GM19043 (cell line): ENCODE measurements around the gene IL1RAPL2.
"Not testable (repeated sequence)": the region's sequence is repeated elsewhere in the genome, so short reads cannot be mapped to it uniquely, and the experiment has no call there.

Experiments used
- ATAC-seq: cut with Tn5 transposase; IDR thresholded peaks from one replicate; pipeline ENCODE4 v1.9.1; 2021; ENCODE audit warnings: low read depth; ENCODE audit not compliant: unreplicated experiment

The IL1RAPL2 gene

DNA sequence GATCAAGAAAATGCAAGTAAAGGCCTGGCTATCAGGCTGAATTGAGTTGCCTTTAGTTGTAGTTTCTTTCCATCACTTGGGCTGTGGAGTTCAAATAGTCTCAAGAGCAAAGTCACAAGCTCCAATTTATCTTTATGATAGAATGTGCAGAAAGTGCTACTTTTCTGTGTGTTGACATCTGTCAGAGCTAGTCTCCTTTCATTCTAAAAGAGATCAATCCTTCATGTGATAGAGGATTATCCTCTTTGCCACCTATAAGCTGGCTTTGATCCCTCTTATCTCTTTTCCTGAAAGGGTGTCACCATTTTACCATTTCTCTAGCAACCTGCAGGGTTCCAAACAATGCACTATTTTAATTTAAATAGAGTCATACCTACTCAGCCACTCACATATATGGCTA, 429.5 kb downstream of the IL1RAPL2 start:
- ATAC-seq = no peak

DNA sequence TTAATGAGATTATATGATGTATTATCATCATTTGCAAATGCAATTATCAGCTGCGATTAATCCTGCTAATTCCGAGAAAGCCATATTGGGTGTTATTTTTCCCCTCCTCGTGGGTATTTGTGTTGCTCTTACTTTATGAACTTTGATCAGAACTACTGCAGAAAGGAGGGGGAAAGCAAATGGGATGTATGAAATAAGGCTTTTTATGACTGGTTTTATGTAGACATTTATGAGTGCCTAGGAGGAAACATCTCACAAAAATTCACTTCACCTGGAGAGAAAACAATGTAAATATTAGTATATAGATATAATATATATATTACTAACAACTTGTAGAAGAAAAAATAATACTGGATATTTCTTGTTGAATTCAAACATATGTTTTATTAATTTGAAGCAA, 440.1 kb downstream of the IL1RAPL2 start:
- no peak for ATAC-seq

DNA sequence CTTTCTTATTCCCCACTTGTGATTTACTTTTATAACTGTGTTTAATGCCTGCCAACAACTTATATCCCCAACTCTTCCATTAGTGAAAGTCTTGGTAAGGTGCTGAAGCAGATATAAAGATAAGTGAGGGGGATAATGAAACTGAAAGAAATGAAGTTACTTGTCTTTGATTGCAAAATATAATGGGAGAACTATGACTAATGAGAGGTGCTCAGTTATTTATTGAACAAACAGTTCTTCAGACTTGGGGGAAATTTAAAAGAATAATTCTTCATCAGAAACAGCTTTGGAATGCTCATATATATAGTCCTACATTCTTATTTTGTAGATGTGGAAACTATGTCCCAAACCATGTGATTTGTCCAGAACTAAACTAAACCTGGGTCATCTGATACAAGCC, 441.0 kb downstream of the IL1RAPL2 start:
- ATAC-seq = no peak

DNA sequence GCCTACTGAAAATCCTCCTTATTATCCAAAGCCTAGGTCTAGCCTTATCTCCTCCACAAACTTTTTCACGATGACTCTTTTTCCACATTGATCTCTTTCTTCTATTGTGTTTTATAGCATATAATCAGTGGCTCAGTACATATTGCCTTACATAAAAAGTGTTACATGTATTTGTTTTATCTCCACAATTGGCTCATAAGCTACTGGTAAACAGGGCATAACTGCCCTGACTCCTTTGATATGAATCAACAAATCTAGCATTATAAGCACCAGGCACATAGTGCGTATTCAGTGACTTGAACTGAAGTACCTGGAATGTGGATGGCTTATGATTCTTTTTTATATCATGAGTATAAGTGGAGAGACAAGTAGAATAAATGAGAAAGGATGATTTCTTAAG, 447.7 kb downstream of the IL1RAPL2 start:
- no peak for ATAC-seq

DNA sequence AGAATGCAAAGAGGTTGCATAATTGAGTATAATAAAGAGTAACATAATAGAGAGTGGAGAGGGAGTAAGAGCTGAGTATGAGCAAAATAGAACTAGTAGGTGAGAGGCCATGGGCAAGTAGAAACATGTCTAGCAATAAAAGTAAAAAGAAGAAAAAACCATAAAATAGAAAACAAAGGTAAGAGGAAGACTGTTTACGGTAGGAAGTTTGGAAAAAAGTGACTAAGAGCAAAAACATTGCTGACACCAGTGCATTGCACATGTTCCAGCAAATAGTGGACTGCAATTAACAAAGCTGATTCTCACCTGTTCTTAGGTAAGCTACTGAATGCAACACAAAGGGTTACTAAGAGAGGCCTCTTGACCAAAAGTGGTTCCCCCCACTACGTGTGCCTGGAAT, 451.6 kb downstream of the IL1RAPL2 start:
- ATAC-seq = no peak

DNA sequence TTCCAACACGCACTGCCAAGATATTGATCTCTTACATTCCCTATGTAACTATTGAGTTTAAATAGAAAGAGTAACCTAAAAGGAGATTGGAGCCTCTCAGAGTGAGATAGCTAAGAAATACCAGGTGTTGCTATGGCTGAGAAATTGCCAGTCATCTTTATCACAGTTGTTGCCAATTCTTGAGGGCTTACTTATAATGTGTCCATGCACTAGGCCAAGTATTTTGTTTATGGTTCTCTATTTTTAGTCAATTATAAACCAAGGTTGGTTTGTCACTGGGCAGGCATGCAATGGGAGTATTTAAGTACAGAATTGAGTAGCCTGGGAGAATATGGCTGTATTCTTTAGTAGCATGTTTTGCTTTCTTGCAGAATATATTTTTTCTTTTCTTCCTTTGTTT, 452.9 kb downstream of the IL1RAPL2 start:
- no peak for ATAC-seq

DNA sequence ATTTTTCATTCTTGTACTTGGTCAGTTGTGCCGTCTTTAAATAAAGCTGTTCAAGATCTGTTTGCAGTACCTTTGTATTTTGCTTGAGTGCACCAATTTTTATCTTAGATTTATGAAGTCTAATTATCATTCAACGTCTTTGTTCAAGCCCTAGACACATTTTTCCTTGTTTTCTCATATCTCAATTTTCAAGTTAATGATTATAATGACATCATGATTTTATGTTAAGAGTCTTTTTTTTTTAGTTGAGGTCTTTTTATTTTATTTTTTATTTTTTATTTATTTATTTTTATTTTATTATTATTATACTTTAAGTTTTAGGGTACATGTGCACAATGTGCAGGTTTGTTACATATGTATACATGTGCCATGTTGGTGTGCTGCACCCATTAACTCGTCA, 463.0 kb downstream of the IL1RAPL2 start:
- not testable (repeated sequence) for ATAC-seq

DNA sequence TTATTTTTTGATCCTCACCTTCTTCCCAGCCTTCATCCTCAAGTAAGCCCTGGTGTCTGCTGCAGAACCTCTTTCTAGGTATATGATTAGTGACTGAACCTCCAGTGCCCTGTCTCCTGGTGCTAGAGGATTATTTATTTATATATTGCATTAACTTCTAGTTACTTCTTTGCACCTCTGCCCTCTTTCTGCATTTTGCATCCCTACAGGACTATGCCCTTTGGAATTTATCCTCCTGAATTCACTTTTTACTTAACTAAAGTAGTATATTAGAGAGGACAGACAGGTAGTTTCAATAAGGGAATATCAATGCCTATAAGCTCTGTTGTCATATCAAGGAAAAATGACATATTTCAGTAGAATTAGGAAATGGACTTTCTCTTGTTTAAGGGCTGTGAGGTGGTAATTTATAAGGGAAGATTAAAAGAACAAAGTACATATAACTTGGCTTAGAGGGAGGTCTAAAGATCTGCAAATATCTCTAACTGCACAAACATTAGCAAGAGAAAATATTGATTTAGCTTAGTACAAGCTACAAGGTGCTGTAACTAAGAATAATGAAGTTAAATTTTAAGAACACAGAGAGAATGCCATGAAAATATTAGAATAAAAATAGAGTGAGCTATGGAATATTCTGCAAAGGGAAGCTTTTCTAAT, 472.8 kb downstream of the IL1RAPL2 start:
- ATAC-seq = no peak

DNA sequence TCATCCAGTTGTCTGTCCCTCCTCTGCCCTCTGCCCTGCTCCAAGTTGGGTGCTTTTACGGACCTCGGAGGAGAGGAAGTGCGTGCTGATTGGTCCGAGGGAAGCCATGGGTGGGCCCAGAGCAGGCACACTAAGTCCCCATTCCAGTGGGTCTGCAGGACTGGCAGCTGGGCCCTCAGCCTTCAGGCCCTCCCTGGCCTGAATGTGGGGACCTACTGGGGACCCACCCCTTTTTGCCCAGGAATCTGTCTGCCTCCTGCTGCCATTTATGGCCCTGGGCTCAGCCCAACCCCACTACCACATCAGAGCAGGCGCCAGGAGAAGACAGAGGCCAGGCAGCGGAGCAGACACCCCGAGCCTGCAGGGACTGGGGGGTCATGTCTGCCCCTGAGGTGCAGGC, 484.9 kb downstream of the IL1RAPL2 start:
- ATAC-seq = no peak

DNA sequence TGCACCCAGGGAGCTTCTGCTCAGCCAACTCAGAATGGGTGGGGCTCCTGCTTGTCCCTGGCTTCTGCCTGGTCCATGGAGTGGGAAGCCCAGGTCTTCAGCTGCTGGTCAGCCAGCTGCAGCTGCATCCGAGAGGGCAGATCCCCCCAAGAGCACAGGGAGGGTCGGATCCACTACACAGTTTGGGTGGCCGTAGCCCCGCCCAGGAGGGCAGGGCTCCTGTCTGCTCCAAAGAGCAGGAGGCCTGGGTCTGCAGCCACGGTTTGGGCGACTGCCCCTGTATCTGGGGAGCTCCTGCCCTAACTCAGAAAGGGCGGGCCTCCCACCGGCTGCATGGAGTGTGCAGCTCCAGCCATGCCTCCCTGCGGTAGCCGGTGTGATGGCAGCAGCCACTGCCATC, 485.4 kb downstream of the IL1RAPL2 start:
- ATAC-seq = no peak

DNA sequence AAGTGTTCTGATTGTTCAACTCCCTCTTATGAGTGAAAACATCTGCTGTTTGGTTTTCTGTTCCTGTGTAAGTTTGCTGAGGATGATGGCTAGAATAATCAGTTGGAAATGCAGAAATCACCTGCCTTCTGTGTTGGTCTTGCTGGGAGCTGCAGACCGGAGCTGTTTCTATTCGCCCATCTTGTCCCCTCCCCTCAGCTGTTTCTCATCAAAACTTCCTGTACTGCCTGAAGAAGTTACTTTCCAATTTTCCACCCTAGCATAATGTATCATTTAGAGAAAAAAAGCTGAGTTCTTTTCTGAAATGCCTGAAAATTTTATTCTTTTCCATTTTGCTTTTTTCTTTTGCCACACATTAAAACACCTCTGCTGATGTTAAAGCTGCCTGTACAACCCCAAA, 486.9 kb downstream of the IL1RAPL2 start:
- no peak for ATAC-seq

DNA sequence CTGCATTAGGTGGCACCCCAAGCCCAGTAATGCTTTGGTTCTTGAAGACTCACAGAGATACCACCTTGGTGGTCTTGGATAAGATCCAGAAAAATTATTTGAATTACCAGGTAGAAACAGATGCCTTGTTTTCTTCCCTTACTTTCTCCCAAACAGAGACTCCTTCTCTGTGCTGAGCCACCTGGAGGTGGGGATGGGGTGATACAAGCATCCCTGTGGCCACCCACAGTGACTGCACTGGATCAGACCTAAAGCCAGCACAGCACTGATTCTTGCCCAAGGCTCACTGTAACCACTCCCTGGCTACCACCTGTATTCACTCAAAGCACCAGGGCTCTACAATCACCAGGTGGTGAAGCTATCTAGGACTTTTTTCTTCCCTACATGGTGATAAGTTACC, 497.7 kb downstream of the IL1RAPL2 start:
- ATAC-seq = no peak

DNA sequence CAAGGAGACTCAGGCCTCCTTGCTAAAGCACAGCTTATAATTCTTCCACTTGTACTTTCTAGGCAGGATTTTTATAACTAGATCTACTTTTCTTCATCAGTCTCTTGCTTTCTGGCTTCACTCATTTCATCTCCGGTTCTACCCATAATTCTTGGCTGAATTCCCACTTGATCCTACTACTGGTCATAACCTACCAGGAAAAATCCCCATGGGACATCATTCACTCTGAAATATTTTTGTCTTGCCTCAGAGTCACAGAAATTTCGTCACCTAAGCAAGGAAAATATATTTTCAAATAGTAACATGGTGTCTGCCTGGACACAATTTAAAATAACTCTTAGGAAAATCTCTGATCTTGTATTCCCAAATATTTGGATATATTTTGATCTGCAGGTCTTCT, 532.2 kb downstream of the IL1RAPL2 start:
- ATAC-seq = no peak

DNA sequence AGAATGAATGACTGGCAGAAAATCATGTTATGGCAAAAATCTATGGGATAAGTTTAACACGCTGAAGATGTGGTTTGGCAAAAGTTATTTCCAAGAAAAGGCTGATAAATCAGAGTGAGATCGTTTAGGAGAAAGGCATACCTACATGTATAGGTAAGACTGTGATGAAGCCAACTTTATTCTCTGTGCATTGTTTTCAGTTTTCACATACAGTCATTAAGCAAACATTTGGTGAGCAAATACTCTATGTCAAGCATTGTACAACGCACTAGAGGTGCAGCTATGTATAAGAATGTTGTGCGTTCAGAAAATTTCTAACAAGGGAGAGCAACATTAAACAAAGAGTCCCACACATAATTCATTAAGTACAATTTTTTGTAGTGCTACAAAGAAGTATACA, 532.8 kb downstream of the IL1RAPL2 start:
- no peak for ATAC-seq

DNA sequence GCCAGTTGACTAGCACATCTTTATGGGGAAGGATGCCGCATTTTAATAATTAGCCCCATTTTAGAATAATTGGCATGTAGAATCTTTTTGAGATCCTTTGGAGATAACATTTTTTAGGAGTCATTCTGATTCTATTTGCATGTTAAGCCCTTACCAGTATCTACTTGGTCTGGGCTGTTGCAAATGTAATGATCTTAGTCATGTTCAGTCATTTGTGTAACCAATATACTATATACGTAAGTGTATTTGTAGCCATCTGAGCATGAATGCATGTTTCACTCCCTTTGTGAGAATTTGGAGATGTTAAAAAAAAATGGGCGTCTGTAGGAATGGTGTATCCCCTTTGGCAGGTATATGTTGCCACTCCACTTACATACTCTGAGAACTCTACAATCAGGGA, 535.4 kb downstream of the IL1RAPL2 start:
- ATAC-seq = no peak

DNA sequence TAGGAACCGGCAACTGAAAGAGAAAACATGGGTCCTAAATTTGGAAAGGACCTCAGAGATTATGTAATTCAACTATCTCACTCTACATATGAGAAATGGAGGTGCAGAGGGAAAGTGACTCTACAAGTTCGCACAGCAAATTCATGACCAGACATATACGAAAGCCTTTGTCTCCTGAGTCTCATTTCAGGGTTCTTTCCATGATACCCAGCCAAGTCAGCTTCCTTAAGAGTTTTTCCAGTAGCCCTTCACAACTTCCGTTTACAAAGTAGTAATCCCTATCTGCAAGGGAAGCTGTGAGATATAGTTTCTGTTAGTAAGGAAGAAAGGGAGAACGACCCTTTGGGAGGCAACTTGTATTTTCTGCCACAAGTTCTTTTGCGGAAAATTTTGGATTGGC, 543.9 kb downstream of the IL1RAPL2 start:
- ATAC-seq = no peak

DNA sequence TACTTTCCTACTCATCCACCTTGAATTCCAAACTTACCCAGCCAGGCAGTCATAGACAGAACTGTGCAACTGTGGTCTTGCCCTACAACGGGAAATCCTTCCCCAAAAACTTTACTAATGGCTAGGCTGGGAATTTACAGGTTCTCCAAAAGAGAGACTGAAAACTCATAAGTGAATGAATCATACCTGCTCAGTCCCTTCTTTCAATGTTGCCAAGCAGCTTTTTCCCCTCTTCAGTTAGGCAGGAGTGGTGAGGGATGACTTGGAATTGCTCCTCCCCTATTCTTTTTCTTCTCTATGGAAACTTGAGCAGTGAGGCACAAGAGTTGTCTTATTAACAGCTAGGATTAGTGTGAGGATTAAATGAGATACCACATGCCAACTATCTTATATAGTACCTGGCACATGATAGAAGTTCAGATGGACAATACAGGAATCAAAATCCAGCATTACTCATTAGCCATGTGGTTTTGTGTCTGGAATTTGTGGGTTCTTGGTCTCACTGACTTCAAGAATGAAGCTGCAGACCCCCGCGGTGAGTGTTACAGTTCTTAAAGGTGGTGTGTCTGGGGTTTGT, 548.6 kb downstream of the IL1RAPL2 start:
- ATAC-seq = no peak

DNA sequence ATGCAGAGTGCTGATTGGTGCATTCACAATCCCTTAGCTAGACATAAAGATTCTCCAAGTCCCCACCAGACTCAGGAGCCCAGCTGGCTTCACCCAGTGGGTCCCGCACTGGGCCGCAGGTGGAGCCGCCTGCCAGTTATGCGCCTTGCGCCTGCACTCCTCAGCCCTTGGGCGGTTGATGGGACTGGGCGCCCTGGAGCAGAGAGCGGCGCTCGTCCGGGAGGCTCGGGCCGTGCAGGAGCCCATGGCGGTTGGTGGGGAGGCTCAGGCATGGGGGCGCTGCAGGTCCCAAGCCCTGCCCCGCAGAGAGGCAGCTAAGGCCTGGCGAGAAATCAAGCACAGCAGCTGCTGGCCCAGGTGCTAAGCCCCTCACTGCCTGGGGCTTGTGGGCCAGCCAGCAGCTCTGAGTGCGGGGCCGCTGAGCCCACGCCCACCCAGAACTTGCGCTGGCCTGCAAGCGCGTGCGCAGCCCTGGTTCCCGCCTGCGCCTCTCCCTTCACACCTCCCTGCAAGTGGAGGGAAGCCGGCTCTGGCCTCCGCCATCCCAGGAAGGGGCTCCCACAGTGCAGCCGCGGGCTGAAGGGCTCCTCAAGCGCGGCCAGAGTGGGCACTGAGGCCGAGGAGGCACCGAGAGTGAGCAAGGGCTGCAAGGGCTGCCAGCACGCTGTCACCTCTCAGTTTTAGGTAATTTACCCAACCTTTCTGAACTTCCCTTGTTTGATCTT, 549.8 kb downstream of the IL1RAPL2 start:
- not testable (repeated sequence) for ATAC-seq

DNA sequence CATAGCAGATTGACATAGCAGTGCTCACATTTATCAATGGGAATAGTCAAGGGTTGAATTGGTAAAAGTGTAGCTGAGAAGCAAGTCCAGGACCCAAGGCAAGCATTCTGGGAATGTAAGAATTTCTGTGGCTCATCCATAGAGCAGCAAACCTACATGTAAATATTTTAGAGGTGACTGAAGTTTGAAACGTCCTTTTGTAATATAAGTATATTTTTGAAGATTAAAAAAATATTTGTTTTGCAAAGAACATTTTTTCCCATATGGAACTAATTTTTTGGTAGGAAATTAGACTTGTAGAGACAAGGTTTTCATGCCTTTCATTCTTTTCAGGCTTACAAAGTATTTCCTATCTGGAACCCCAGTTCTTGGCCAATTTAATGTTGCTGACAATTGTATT, 550.5 kb downstream of the IL1RAPL2 start:
- ATAC-seq = no peak

DNA sequence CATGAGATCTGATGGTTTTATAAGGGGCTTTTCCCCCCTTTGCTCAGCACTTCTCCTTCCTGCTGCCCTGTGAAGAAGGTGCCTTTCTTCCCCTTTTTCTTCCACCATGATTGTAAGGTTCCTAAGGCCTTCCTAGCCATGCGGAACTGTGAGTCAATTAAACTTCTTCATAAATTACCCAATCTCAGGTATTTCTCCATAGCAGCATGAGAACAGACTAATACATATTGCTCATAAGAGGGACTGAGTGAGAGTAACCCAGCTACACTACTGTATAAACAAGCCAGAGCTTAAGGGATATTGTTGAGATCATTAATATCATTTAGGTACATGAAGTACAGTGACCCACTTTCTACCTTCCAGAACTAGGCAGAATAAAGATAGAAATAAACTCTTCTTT, 551.6 kb downstream of the IL1RAPL2 start:
- ATAC-seq = no peak

DNA sequence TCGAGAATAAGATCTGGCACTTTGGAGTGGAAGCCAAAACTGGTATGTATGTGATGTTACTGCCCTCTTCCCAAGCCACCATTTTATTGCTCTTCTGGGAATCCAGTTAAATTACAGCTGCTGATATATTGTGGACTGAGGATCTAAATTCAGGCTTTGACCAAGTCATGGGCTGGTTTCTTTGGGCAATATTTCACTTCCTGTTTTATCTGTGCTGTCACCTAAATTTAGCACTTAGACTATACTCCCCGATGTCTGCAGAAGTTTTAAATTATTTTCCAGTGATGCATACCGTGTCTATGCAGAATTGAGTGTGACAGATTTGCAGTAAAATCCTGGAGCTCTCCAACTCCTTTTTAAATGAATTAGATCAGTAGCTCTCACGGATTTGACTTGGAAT, 554.5 kb downstream of the IL1RAPL2 start:
- no peak for ATAC-seq

DNA sequence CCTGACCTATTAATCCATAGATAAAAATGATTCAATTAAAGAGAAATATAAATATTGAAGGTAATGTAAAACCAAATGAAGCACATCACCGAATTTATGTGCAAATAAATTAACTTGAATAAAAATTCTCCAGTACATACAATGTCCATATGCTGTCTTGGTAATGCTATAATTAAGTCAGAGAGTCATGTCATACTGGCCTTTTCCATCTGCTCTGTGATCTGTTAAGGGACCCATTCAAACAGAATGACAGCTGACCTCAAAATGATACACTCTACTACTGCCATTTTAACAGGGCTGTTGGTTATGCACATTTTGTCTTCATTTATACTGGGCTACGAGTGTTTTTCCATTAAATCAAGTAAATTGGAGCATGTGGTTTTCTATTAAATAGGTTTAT, 555.2 kb downstream of the IL1RAPL2 start:
- no peak for ATAC-seq
